Kasumi-1 (cell line): ENCODE measurements around the gene R3HDML.
"Not testable (repeated sequence)": the region's sequence is repeated elsewhere in the genome, so short reads cannot be mapped to it uniquely, and the experiment has no call there.

Source experiments
- DNase-seq, 2 experiments: peaks; one replicate each; lab custom pipeline; 2025; lab: John Stamatoyannopoulos, UW

R3HDML gene

GRCh38 chr20:44336725-44337380 is at the start of gene R3HDML:
R3HDML (plus strand) TSS chr20:44337043; CDS start chr20:44337158, 115 bp downstream.
- DNase-seq: no peak

- no peak for DNase-seq
Observed at GRCh38 chr20:44287272-44288097, 49.4 kb upstream of the R3HDML start.

- no peak for DNase-seq
Observed at GRCh38 chr20:44288252-44288651, 48.6 kb upstream of the R3HDML start.

GRCh38 chr20:44291754-44292153 is 45.1 kb upstream of the R3HDML start:
- DNase-seq: no peak

- DNase-seq: no peak
Observed at GRCh38 chr20:44296011-44296410, 40.8 kb upstream of the R3HDML start.

GRCh38 chr20:44297721-44298120 is 39.1 kb upstream of the R3HDML start:
- no peak for DNase-seq

GRCh38 chr20:44299011-44299535 is 37.8 kb upstream of the R3HDML start:
- DNase-seq: not testable (repeated sequence)

- DNase-seq: no peak
Observed at GRCh38 chr20:44301285-44301684, 35.6 kb upstream of the R3HDML start.

GRCh38 chr20:44302026-44302669 is 34.7 kb upstream of the R3HDML start:
- no peak for DNase-seq

GRCh38 chr20:44302736-44303135 is 34.1 kb upstream of the R3HDML start:
- no peak for DNase-seq

- DNase-seq: no peak
Observed at GRCh38 chr20:44304383-44304782, 32.5 kb upstream of the R3HDML start.

GRCh38 chr20:44306927-44307326 is 29.9 kb upstream of the R3HDML start:
- no peak for DNase-seq

GRCh38 chr20:44309763-44310663 is 26.8 kb upstream of the R3HDML start:
- peak; percentile 14 to 47 for DNase-seq

- DNase-seq: peak; percentile 86 to 87
Observed at GRCh38 chr20:44310664-44311639, 25.9 kb upstream of the R3HDML start, which contains the start of gene FITM2. FITM2 (minus strand) TSS chr20:44311202; CDS start chr20:44311148, 54 bp downstream.

GRCh38 chr20:44314870-44315269 is 22.0 kb upstream of the R3HDML start:
- DNase-seq: no peak

GRCh38 chr20:44319839-44320422 is 16.9 kb upstream of the R3HDML start:
- DNase-seq: no peak

- no peak for DNase-seq
Observed at GRCh38 chr20:44324343-44324742, 12.5 kb upstream of the R3HDML start.

- no peak for DNase-seq
Observed at GRCh38 chr20:44326391-44327159, 10.3 kb upstream of the R3HDML start.

GRCh38 chr20:44327748-44328147 is 9.1 kb upstream of the R3HDML start:
- DNase-seq: not testable (repeated sequence)
